GM06990 (cell line): ENCODE data around the gene CNTN2.

Experiments
- DNase-seq: peaks from one replicate; pipeline ENCODE4 v3.0.0-alpha.2; 2011; ENCODE audit not compliant: insufficient read length; ENCODE audit errors: extremely low read depth
- H3K27me3 ChIP-seq: replicated peaks from 2 replicates; pipeline ENCODE4 v1.6.0; 2011; ENCODE audit warnings: low read length; ENCODE audit not compliant: control insufficient read depth, insufficient read depth
- H3K36me3 ChIP-seq: 2 replicates; pipeline ENCODE4 v1.5.1; 2011; ENCODE audit warnings: low read length; ENCODE audit not compliant: control insufficient read depth, insufficient read depth
- H3K4me3 ChIP-seq: replicated peaks from 2 replicates; pipeline ENCODE4 v1.5.1; 2011; ENCODE audit warnings: low read depth, mild to moderate bottlenecking, control low read depth, low read length
- CTCF ChIP-seq: IDR thresholded peaks from 2 replicates; pipeline ENCODE4 v1.5.1; 2011; ENCODE audit warnings: low read length, control low read depth, mild to moderate bottlenecking, inconsistent platforms; ENCODE audit not compliant: insufficient read depth, poor library complexity, severe bottlenecking

CNTN2 gene

GRCh38 chr1:205066141-205066818, 23.3 kb downstream of the CNTN2 start:
- no peak for DNase-seq
- no peaks in the 10 kb centered on the region; the same call in 1 of the 2 replicates for H3K27me3 ChIP-seq
- no peak for TF ChIP-seq CTCF
- H3K4me3 ChIP-seq = no peak overlapping the region
- H3K36me3 ChIP-seq = no peaks in the 10 kb centered on the region

- H3K36me3 ChIP-seq = no peaks in the 10 kb centered on the region
- H3K4me3 ChIP-seq = no peak overlapping the region
- DNase-seq = no peak
- no peaks in the 10 kb centered on the region; the same call in 1 of the 2 replicates for H3K27me3 ChIP-seq
- no peak for TF ChIP-seq CTCF
Observed at GRCh38 chr1:205067031-205067430, 24.0 kb downstream of the CNTN2 start.

GRCh38 chr1:205068001-205068400, 25.0 kb downstream of the CNTN2 start:
- no peak for DNase-seq
- no peak for TF ChIP-seq CTCF
- H3K27me3 ChIP-seq = no peaks in the 10 kb centered on the region; the same call in 1 of the 2 replicates
- H3K4me3 ChIP-seq = no peak overlapping the region
- H3K36me3 ChIP-seq = no peaks in the 10 kb centered on the region

GRCh38 chr1:205068457-205069040, 25.5 kb downstream of the CNTN2 start:
- Histone ChIP-seq H3K27me3 (no peaks in the 10 kb centered on the region; the same call in 1 of the 2 replicates), H3K4me3 (no peak overlapping the region), H3K36me3 (no peaks in the 10 kb centered on the region)
- DNase-seq = no peak
- TF ChIP-seq CTCF = no peak

GRCh38 chr1:205069371-205070125, 26.5 kb downstream of the CNTN2 start:
- Histone ChIP-seq H3K27me3 (no peaks in the 10 kb centered on the region; the same call in 1 of the 2 replicates), H3K36me3 (no peaks in the 10 kb centered on the region), H3K4me3 (no peak overlapping the region)
- no peak for TF ChIP-seq CTCF
- no peak for DNase-seq
